ENCODE data around the gene NFU1. TPM values are rescaled to one million over a fixed set of nuclear protein-coding genes. Genes with fewer than 3 reads are reported as not detected.

The NFU1 gene
- total RNA-seq, 1 experiment from 2014 or later: 35.1 TPM

DNA sequence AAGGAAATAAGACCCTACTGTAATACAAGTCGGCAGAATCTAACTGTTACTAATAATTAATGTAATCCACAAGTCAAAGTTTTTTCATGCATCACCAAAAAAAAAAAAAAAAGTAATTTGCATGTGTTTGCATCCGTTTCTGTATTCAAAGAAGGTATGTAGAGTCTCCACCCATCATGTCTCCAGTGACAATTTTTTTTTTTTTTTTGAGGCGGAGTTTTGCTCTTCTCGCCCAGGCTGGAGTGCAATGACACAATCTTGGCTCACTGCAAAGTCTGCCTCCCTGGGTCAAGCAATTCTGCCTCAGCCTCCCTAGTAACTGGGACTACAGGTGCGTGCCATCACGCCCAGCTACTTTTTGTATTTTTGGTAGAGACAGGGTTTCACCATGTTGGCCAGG, 24.2 kb upstream of the NFU1 start:
- BruUV-seq (replicated peaks): no TSS peak
- Histone ChIP-seq H3K27ac (no peak overlapping the region), H3K4me1 (replicated peaks; ENCODE audit: insufficient read depth) (no peaks in the 10 kb centered on the region), H3K79me2 (ENCODE audit: low read depth) (no peaks in the 10 kb centered on the region), H3K27me3 (ENCODE audit: insufficient read depth, low read depth) (no peaks in the 10 kb centered on the region), H2AFZ (no peak overlapping the region), H3F3A (ENCODE audit: insufficient read depth, low read depth) (peaks cover 4% of the 10 kb centered on the region), H3K4me2 (no peak overlapping the region), H3K9me2 (ENCODE audit: insufficient read depth) (0 out of 2 replicates have a peak, but pooled peaks cover 3% of the 10 kb centered on the region), H3K4me3 (no peak overlapping the region), H4K20me1 (ENCODE audit: insufficient read depth) (no peaks in the 10 kb centered on the region), H3K36me3 (ENCODE audit: low read depth) (peaks cover 10% of the 10 kb centered on the region; the same call in 1 of the 2 replicates), H3K9me3 (ENCODE audit: insufficient read depth, low read depth) (no peaks in the 10 kb centered on the region)
- intact Hi-C loops (cut with micrococcal nuclease; ENCODE audit: unreplicated experiment): no loop called here
- no peak for TF ChIP-seq EZH2 (IDR thresholded peaks at IDR 0.05; ENCODE audit: low read depth)
- TF ChIP-seq, protein P1, sequence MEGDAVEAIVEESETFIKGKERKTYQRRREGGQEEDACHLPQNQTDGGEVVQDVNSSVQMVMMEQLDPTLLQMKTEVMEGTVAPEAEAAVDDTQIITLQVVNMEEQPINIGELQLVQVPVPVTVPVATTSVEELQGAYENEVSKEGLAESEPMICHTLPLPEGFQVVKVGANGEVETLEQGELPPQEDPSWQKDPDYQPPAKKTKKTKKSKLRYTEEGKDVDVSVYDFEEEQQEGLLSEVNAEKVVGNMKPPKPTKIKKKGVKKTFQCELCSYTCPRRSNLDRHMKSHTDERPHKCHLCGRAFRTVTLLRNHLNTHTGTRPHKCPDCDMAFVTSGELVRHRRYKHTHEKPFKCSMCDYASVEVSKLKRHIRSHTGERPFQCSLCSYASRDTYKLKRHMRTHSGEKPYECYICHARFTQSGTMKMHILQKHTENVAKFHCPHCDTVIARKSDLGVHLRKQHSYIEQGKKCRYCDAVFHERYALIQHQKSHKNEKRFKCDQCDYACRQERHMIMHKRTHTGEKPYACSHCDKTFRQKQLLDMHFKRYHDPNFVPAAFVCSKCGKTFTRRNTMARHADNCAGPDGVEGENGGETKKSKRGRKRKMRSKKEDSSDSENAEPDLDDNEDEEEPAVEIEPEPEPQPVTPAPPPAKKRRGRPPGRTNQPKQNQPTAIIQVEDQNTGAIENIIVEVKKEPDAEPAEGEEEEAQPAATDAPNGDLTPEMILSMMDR (conservative IDR thresholded peaks at IDR 0.05): no peak
- POLR2A ChIA-PET (ENCODE audit: unreplicated experiment): no interaction called here
- CTCF ChIA-PET: no interaction called here
- DNase-seq: no peak

DNA sequence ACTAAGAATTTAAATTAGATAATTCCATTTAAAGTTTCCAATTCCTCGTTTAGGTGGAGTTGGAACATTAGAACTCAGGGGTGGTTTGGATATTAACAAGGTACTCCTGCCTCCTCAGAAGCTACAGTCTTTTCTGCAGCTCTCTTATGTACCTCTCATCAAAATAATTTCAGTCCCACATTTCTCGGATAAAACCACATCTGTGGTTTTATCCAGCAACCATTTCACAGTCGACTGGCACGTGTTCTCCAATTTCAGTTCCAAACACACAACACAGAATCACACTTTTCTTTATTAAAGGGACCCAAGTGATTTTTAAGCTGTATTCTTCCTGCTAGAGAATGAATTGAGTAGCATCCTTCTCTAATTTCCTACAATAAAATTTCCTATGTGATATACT, 22.7 kb upstream of the NFU1 start:
- no peak overlapping the region for H2AFZ ChIP-seq
- TF ChIP-seq, protein P1 (conservative IDR thresholded peaks at IDR 0.05): no peak
- TF ChIP-seq EZH2 (IDR thresholded peaks at IDR 0.05; ENCODE audit: low read depth): no peak
- BruUV-seq (replicated peaks): no TSS peak
- ChIA-PET POLR2A (ENCODE audit: unreplicated experiment) (no interaction called here), CTCF (no interaction called here)
- H3K4me3 ChIP-seq: no peak overlapping the region
- H3F3A ChIP-seq (ENCODE audit: insufficient read depth, low read depth): peaks cover 4% of the 10 kb centered on the region
- no peaks in the 10 kb centered on the region for H3K27me3 ChIP-seq (ENCODE audit: insufficient read depth, low read depth)
- no peak overlapping the region for H3K27ac ChIP-seq
- H4K20me1 ChIP-seq (ENCODE audit: insufficient read depth): no peaks in the 10 kb centered on the region
- no peaks in the 10 kb centered on the region for H3K79me2 ChIP-seq (ENCODE audit: low read depth)
- no peaks in the 10 kb centered on the region for H3K4me1 ChIP-seq (replicated peaks; ENCODE audit: insufficient read depth)
- H3K4me2 ChIP-seq: no peak overlapping the region
- intact Hi-C loops (cut with micrococcal nuclease; ENCODE audit: unreplicated experiment): no loop called here
- DNase-seq: no peak
- 0 out of 2 replicates have a peak, but pooled peaks cover 3% of the 10 kb centered on the region for H3K9me2 ChIP-seq (ENCODE audit: insufficient read depth)
- H3K36me3 ChIP-seq (ENCODE audit: low read depth): 0 out of 2 replicates have a peak, but pooled peaks cover 7% of the 10 kb centered on the region
- no peaks in the 10 kb centered on the region for H3K9me3 ChIP-seq (ENCODE audit: insufficient read depth, low read depth)

DNA sequence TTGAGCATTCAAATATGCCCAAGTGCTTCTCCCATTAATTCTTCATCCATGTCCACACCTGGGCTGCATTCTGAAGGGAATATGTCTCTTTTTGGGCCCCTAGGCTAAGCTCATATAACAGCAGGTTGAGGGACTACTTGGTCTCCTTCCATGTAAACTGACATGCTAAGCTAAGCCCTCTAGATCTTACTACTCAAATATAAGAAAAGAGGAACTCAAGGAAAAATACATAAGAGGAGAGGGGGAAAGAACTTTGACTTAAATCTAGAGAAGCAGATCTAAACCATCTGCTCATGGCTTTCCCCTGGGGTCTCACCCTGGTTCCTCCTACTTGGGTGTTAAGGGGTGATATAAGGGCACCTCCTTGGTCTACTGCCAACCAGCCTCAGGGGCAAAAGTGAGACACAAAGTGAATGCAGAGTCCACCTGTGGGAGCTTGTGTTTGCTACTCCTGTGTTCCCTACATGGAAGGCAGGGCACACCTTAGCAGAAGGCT, 19.8 kb upstream of the NFU1 start:
- H3K9me2 ChIP-seq (ENCODE audit: insufficient read depth): 0 out of 2 replicates have a peak, but pooled peaks cover 3% of the 10 kb centered on the region
- no peaks in the 10 kb centered on the region for H3K4me1 ChIP-seq (replicated peaks; ENCODE audit: insufficient read depth)
- no peaks in the 10 kb centered on the region for H3K27me3 ChIP-seq (ENCODE audit: insufficient read depth, low read depth)
- DNase-seq: no peak
- no peaks in the 10 kb centered on the region for H3K9me3 ChIP-seq (ENCODE audit: insufficient read depth, low read depth)
- no peak overlapping the region for H2AFZ ChIP-seq
- no TSS peak for BruUV-seq (replicated peaks)
- no peak overlapping the region for H3K27ac ChIP-seq
- no peaks in the 10 kb centered on the region for H4K20me1 ChIP-seq (ENCODE audit: insufficient read depth)
- TF ChIP-seq, protein P1 (conservative IDR thresholded peaks at IDR 0.05): no peak
- no peak for TF ChIP-seq EZH2 (IDR thresholded peaks at IDR 0.05; ENCODE audit: low read depth)
- intact Hi-C loops (cut with micrococcal nuclease; ENCODE audit: unreplicated experiment): no loop called here
- H3K79me2 ChIP-seq (ENCODE audit: low read depth): no peaks in the 10 kb centered on the region
- no peaks in the 10 kb centered on the region; the same call in 1 of the 2 replicates for H3F3A ChIP-seq (ENCODE audit: insufficient read depth, low read depth)
- ChIA-PET CTCF (no interaction called here), POLR2A (ENCODE audit: unreplicated experiment) (no interaction called here)
- H3K4me3 ChIP-seq: no peak overlapping the region
- no peak overlapping the region for H3K4me2 ChIP-seq
- 0 out of 2 replicates have a peak, but pooled peaks cover 4% of the 10 kb centered on the region for H3K36me3 ChIP-seq (ENCODE audit: low read depth)

Measured in PC-9 (cell line).